GM20431 (cell line): ENCODE results near the gene OSMR.

Experiments used
- in situ Hi-C: fragments of 300-500 bp; cut with MseI, MboI; formaldehyde crosslinking; loops from one replicate; pipeline ENCODE4 v1.15.0; 2020; ENCODE audit warnings: low sequenced_read_pairs; ENCODE audit not compliant: unreplicated experiment

The OSMR gene

DNA sequence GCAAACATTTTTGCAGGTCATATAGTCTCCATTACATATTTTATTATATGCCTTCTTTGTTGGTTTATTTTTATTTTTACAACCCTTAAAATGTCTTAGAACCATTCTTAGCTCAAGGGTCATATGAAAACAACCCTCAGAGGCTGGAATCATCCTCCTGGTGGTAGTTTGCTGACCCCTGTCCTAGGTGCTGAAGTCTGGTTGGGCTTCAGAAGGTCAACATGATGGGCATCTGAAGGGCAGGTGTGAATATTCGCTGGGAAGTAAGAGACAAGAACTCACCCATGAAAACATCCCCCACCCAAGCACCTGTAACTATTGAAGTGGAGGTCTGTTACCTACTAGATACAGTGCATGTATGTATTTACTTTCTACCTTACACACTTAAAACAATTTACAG is 75.4 kb downstream of the OSMR start:
- in situ Hi-C loops = no loop called here

DNA sequence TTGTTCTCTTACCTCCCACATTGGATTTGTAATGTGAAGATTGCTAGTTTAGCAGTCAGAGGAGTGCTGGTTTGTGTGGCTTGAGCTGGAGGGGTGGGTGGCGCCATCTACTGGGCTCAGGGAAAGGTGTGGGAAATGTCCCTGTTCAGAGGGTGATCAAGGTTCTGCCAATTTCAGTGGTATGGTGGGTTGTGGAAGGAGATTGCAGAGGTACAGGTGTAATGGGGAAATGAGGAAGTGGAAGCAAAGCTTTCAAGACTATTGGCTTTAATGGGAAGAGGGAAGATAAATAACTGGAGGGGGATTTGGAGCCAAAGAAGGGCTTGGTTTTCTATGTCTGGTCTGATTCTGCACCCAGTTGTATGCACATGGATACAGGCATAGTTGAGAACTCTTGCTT is 76.4 kb downstream of the OSMR start:
- in situ Hi-C loops = no loop called here

DNA sequence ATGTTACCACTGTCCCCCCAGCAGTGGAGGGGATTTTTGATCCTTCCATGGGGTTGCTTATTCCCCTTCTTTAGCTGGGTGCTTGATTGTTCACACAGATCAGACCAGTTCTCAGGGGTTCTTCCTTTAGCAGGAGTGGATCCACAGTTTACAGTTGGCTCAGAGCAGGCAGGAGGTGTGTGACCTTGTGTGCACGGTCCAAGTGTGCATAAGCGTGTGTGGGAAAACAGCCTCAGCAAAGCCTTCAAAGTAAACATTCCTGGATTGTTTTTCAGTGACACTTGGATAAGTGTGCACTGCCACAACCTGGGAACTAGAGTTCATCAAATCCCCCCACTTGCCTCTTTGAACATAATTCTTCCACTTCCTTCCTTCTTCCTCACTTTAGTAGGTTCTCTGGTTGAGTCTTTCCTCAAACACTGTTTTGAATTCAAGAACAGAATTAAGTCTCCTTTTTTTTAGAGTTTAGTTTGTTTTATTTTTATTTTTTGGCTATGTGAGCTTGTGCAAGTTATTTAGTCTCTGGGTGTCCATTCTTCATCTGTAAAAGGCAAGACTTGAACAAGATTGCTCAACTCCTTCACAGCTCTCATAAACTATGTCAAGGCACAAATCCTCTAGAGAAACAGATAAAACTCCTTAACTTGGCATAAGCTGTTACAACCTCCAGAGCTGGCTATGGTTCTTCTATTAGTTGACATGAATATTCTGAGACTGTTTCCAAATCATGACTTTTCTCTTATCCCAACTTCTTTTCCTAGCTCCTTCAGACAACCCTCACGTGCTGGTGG is 78.0 kb downstream of the OSMR start:
- in situ Hi-C loops = no loop called here

DNA sequence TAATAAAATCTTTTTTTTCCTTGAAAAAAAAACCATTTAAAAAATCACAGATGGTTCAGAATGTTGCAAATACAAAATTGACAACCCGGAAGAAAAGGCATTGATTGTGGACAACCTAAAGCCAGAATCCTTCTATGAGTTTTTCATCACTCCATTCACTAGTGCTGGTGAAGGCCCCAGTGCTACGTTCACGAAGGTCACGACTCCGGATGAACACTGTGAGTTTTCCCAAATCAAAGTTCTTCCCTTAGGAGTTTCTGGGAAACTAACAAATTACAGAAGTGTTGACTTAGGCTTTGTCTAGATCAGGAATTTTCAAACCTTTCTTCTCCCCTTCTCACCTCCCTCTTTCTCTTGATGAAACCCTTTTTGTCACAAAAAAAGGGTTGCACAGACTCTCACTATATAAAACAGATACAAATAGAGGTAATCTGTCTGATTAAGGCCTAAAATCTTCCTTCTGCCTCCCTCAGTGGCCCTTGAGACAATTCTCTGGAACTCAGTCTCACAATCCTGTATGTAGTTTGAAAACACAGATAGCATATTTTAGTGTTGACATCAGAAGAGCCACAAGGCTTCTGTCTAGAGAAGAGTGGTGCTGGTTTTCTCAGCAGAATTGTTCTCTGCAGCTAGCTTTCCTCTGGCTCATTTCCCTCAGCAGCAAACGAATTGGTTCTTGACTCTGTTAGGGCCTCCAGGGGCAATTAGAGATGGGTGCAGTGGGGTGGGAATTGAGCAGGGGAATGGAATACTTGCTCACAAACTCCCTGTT is 79.5 kb downstream of the OSMR start:
- in situ Hi-C loops = no loop called here

DNA sequence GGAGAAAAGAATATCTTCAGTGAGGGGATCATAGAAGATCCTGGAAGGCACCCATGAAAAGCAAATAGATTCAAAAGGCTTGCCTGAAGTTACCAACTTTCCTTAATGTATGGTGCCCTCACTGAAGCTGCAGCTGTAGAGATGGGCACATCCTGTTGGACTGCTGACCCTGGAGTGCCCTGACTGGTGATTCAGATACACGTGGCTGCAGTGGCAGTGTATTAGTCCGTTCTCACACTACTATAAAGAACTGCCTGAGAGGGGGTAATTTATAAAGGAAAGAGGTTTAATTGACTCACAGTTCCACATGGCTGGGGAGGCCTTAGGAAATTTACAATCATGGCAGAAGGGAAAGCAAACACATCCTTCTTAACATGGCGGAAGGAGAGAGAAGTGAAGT is 80.3 kb downstream of the OSMR start:
- in situ Hi-C loops = no loop called here

DNA sequence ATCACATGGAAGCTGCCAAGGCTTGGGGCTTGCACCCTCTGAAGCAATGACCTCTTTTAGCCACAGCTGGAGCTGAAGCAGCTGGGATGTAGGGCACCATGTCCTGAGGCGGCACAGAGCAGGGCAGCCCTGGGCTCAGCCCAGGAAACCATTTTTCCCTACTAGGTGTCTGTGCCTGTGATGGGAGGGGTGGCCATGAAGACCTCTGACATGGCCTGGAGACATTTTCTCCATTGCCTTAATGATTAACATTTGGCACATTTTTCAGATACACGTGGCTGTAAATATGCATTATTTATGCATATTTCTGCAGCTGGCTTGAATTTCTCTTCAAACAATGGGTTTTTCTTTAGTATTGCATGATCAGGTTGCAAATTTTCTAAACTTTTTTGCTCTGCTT is 81.7 kb downstream of the OSMR start:
- in situ Hi-C loops = no loop called here

DNA sequence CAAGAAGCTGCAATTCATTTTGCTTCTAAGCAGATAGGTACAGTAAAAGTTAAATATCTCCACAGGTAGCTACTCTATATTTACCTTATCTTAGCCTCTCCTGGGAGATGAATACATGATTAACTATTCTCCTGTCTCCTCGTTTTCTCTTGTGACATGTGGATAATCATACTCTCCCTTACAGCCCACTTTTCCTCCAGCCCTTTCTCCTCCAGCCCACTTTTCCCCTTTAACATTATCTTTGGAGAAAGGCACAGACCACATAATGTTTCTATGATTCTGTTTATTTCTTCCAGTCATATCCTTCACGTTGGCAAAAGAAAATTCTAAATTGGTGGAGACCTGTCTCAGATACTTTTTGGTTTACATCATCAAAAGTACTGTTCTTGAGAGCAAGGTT is 84.0 kb downstream of the OSMR start:
- in situ Hi-C loops = no loop called here

DNA sequence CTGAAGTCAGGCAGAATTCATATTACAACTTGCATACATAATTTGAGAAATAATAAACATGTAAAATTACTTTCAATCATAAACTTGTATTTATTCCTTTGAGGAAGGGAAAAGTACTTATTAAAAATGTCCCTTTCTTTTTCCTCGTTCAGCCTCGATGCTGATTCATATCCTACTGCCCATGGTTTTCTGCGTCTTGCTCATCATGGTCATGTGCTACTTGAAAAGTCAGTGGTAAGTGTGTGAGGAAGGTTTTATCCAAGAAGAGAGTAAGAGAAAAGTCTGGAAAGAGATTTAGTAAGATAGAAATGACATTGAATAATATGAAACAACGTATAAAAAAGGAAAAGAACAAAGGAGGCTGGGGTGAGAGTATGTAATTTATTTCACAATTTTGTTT is 85.9 kb downstream of the OSMR start:
- in situ Hi-C loops = no loop called here

DNA sequence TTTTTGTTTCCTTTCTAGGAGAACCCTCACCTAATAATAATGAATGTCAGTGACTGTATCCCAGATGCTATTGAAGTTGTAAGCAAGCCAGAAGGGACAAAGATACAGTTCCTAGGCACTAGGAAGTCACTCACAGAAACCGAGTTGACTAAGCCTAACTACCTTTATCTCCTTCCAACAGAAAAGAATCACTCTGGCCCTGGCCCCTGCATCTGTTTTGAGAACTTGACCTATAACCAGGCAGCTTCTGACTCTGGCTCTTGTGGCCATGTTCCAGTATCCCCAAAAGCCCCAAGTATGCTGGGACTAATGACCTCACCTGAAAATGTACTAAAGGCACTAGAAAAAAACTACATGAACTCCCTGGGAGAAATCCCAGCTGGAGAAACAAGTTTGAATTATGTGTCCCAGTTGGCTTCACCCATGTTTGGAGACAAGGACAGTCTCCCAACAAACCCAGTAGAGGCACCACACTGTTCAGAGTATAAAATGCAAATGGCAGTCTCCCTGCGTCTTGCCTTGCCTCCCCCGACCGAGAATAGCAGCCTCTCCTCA is 87.1 kb downstream of the OSMR start:
- in situ Hi-C loops = no loop called here

DNA sequence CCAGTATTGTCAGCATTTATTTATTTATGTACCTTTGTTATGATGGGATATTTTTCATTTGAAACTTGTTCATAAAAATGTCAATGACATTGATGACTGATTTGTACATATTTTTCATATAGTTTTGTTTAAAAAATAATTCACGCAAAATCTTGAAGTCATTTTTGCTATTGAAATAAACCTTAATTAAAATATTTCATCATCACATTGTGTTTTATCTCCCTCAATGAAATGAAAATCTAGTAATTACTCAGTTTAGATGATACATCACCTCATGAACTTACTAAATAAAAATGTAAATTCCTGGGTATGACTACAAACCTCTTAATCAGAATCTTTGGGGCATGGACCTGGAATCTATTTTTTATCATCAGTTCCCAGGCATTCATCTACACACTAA is 89.6 kb downstream of the OSMR start:
- in situ Hi-C loops = no loop called here

DNA sequence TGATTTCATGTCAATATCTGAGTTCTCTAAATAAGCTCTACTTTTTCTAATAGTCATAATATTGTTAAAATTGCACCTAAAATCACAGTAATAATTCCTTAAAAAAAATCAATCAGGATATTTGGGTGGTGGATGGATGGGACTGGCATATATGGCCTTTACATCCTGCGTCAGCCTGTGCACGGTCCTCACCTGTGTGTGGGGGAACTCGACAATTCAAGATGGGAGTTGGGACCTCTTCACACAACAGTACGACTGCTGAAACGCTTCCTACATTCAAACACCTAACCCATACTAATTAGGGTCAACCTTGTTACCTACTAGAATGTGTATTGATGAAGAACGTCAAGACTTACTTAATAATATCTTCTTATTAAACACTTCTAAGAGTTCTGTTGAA is 90.5 kb downstream of the OSMR start:
- in situ Hi-C loops = no loop called here

DNA sequence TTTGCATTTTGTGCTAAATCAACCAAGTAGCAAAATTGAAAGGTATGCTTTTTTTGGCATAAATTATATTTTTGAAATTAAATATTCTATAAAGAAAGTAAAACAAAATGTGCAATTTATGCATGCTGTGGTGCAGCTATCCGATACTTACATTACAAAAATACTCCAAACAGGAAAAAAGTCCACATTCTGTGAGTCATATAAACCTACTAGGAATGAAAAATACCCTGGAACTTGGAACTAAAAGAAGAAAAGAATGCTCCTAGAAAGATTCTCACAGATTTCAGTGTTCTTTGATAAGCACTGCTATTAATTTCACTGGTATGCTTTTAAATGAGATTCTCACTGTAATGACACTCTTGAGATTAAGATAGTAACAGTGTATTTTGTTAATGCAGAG is 92.6 kb downstream of the OSMR start:
- in situ Hi-C loops = no loop called here

DNA sequence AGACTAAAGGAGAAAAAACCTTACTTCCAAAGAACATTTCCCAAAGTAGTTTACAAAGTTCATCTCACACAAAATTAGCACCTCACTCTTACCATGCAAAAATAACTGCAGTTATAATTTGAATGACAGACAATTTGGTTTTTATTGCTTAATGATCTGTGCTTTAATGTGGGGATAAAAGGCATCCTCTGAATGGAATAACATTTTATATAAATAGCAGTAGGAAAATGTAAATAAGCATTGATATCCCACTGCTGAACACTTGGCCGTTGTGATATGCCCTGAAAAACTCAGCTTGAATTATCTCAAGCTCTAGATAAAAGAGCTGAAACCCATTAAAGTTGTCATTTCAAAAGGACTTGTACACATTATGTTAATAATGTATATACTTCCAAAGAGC is 93.2 kb downstream of the OSMR start:
- in situ Hi-C loops = no loop called here

DNA sequence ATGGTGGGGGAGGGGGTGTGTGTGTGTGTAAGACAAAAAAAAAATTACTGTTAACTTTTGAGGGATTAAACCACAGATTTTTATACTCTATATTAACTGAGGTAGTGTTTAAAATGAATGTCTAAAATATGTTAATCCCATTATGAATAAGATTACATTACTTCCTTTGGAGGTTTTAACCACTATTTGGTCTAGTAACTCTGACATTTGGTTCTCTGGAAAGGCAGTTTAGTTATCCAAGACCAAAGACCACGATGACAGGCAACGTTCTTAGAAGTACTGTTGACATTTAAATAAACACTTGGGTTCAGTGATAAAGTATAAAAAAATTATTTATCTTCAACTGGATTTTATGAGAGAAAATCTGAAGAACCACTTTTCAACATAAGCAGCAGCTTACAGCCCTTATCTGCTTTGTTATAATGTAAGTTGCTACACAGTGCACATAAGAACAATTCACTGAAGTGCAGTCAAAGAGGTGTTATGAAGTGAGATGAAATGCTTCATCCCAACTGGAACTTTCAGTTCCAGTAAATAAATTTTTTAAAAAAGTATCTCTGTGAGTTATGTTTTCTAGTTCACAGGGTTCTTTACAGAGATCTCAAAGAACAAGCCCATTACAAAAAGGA is 94.5 kb downstream of the OSMR start:
- in situ Hi-C loops = no loop called here

DNA sequence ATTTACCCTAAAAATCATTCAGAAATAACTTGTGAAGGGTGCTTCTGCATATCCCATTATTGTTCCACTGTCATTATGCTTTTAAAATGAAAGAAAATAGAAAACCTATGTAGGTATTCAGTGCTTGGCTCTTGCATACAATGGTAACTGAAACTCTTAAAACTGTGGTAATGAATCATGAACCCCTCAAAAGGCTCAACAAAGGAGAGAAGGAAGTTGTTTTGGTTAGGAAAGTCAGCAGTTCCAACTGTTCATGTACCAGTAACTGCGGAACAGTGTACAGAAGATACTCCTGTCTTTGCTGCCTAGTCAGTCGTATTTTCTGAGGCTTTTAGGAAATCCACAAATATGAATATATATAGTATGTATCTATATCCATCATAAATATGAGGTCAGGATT is 96.1 kb downstream of the OSMR start:
- in situ Hi-C loops = no loop called here

DNA sequence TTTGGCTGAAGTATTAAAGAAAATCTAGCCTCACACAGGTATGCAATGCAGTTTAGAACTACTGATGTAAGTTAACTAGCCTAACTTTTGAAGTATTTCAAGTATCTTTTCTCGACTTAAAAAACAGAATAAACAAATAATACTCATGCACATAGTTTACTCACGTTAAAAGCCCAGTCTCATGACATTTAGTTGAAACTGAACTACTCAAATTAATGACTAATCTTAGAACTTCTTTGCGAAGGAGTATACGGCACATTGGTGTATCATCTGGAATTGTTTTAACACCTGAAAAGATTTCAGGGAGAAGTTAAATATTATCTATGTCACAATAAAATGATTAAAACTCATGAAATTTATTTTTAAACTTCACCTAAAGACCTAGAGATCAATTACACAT is 98.5 kb downstream of the OSMR start:
- in situ Hi-C loops = no loop called here

DNA sequence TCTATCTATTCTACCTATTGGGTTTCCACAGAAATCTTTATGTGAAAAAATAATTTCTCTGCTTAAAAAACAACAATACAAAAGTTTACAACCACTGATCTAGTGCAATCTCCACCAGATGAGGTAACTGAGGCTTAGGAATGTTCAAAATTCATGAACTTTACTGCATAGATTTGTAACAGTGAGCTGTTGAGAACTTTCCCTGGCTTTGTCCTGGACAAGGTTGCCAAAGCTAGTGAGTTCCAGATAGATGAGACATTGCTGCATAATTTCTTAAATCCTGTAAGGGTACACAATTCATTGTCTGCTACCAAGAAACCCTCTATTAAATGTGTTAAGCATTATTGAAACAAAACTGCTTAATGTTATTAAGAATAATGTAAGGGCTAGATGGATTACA is 102.7 kb downstream of the OSMR start:
- in situ Hi-C loops = no loop called here

DNA sequence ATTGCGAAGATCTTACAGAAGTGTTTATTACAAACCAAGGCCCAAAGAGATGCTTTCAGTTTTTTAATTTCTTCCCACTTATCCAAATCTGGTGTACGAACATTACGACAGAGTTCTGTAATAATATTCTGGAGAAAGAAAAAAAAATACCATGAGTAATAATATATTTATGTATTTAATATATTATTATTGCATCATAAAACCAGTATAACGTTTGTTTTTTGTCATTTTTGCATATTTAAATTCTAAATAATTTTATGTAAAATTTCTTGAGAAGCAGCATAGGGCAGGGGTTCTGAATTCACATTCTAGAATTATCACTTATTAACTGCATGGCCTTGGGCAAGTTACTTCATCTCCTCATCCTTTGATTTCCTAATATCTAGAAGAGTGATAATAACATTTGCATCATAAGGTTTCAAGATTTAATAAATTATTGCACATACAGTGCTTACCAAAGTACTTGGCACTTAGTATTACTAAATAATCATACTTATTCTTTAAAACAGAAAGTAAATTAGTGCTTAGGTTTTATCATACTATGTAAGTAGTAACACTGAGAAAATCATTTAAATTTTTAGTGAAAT is 107.7 kb downstream of the OSMR start:
- in situ Hi-C loops = no loop called here

DNA sequence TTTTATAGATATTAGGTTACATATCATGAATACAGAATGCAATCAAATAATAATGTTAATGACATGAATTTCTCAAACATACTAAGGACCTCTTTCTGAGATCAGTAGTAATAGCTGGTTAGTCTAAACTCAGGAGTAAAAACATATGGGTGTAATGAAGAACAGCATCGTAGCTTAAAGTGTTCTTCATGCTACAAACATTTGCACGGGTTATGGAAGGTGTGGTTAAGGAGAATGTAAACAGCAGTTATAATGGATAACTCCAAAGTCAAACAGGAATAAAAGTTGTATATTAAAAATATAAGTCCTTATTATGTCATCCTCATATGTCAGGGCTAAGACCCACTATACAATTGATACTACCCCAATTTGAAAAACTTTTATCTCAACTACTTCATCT is 115.9 kb downstream of the OSMR start:
- in situ Hi-C loops = no loop called here

DNA sequence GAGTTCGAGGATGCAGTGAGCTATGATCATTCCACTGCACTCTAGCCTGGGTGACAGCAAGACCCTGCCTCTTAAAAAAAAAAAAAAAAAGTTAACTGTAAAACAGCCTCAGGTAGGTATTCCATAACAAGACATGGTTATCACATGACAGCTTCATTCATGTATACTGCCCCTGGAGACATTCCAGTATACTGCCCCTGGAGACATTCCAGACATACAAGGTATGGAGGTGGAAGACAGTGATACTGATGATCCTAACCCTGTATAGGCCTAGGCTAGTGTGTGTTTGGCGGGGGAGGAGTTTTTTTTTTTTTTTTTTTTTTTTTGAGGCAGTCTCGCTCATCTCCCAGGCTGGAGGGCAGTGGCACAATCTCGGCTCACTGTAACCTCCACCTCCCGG is 122.9 kb downstream of the OSMR start:
- in situ Hi-C loops = no loop called here

DNA sequence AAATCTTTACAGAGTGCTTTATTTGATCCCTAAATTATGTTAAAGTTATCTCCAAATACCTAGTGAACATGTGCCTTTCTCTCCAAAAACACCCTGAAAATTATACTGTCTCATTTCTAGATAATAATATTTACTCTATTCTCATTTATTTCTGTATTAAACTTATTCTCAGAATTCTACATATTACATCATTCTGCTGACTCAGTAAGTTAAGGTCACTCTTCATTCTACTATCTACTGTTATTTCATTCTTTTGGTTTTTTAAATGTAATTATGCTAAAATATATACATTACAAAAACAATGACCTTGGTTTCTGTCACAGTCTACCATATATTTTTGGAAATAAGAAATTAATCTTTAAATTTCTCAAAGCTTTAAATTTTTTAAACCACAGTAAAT is 132.2 kb downstream of the OSMR start:
- in situ Hi-C loops = no loop called here
